ENCODE measurements around the gene KLF15.

KLF15 gene

GRCh38 chr3:126342991-126343648 lies 14.1 kb downstream of the KLF15 start:
- DNase-seq (ENCODE audit: extremely low read depth, low read depth), result no peak
- TF ChIP-seq CTCF (IDR thresholded peaks at IDR 0.05; ENCODE audit: low read depth, low read length, missing control alignments), result no peak
- H3K4me3 ChIP-seq (replicated peaks; ENCODE audit: low read depth, low read length), result no peak overlapping the region

DNA sequence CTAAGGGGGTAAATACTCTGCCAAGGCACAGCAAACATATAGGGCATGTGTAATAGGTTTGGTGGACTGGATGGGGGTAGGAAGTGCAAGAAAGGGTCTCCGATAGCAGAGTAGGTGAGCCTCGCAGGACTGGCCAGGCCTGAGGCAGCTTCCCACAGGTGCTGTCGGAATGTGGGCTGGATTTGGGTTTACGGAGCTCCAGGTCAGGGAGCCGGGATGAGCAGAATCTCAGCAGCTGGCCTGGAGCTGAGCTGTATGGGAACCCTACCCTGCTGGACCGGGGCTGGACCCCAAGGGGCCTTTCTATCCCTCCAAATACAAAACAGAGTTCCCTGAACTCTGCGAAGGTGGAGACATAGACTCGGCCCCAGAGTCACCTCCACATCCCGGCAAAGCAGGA lies 15.0 kb downstream of the KLF15 start:
- no peak for DNase-seq (ENCODE audit: extremely low read depth, low read depth)
- no peak overlapping the region for H3K4me3 ChIP-seq (replicated peaks; ENCODE audit: low read depth, low read length)
- no peak for TF ChIP-seq CTCF (IDR thresholded peaks at IDR 0.05; ENCODE audit: low read depth, low read length, missing control alignments)

- no peak for DNase-seq (ENCODE audit: extremely low read depth, low read depth)
- H3K4me3 ChIP-seq (replicated peaks; ENCODE audit: low read depth, low read length), result no peak overlapping the region
- no peak for TF ChIP-seq CTCF (IDR thresholded peaks at IDR 0.05; ENCODE audit: low read depth, low read length, missing control alignments)
Measured at GRCh38 chr3:126341755-126342150, 15.5 kb downstream of the KLF15 start.

DNA sequence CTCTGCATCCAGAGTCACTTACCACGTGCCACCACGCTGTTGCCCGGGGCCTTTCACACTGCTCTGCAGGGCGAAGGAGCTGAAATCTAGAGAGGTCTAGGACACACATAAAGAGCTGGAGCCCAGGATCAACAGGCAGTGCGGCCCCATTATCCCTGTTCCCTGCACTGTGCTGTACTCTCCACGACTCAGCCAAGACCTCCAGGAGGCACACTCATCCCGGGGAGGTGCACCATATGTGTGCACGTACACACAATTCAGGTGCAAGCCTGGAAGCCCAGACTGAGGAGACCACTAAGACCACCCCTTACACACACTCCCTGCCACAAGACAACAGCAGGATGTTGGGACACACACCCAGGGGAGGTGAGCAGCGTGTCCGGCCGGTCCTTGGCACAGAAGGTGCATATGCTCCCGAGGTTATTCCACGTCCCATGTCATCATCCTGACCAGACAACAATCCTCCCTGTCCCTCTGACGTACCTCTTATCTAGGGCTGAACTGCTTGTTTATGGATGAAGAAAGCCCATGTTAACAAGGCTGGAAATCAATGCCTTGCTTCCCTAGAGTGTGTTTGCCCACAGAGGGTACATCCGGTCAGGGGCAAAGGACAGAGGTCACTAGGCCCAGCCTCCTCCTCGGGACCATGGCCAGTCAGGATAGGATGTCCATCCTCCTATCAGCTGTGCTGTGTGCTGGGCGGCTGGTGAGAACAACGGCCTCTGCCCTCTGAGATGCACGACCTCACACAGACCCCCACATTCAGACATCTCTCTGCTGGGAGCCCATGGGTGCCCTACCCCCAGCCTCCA lies 16.1 kb downstream of the KLF15 start:
- DNase-seq (ENCODE audit: extremely low read depth, low read depth), result no peak
- H3K4me3 ChIP-seq (replicated peaks; ENCODE audit: low read depth, low read length), result no peak overlapping the region
- TF ChIP-seq CTCF (IDR thresholded peaks at IDR 0.05; ENCODE audit: low read depth, low read length, missing control alignments), result no peak

DNA sequence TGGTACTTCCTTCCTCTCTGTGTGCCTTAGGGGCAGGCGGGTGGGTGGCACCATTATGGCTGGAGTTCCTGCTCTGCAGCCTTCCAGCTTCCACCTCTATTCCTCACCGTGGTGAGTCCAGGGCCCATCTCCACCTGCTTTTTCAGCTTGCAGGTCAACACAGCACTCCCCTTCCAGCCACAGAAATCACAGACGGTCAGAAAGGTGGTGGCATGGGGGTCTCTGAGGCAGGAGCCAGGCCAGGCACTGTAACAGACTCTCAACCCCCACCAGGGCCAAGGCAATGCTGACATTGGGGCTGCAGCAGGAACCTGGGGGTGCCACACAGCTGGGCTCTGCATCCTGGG lies 16.6 kb downstream of the KLF15 start:
- DNase-seq (ENCODE audit: extremely low read depth, low read depth), result no peak
- no peak overlapping the region for H3K4me3 ChIP-seq (replicated peaks; ENCODE audit: low read depth, low read length)
- no peak for TF ChIP-seq CTCF (IDR thresholded peaks at IDR 0.05; ENCODE audit: low read depth, low read length, missing control alignments)

DNA sequence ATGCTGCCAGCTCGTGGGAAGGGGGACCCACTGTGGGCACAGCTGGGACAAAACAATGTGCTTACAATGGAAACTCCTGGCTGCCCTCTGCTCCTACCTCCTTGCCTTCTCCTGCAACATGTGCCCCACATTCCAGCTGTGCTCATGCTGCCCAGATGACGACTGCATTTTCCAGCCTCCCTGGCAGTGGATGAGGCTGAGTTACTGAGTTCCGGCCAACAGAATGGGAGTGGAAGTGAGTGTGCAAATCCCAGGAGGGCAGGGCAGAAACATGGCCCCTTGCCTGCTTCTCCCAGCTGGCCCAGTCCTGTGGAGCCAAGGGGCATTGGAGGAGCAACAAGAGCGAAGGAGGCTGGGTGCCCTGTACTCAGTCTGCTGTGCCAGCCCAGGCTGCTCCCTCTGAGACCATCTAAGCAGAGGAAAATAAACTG lies 17.1 kb downstream of the KLF15 start:
- TF ChIP-seq CTCF (IDR thresholded peaks at IDR 0.05; ENCODE audit: low read depth, low read length, missing control alignments), result no peak
- peak; percentile 5 for DNase-seq (ENCODE audit: extremely low read depth, low read depth)
- no peak overlapping the region for H3K4me3 ChIP-seq (replicated peaks; ENCODE audit: low read depth, low read length)
